Left lung (tissue), 10 donors: ENCODE data around the gene PTDSS2. TPM values are rescaled to one million over a fixed set of nuclear protein-coding genes. Genes with fewer than 3 reads are reported as not detected.

Experiments used
- ATAC-seq: fragments of 200-7000 bp; cut with Tn5 transposase; one replicate; pipeline ENCODE4 v1.9.1; 2020; ENCODE audit warnings: moderate library complexity
- DNase-seq, 4 donors: peaks; one replicate each; pipeline ENCODE4 v3.0.0-alpha.2; 2013 to 2020
- H3K27ac ChIP-seq, 2 donors: fragments of 200-600 bp; sonication (generic) in 1 of 2; one replicate each; pipeline versions ENCODE4 v1.5.0 to v1.8.0; 2020 to 2021
- H3K27me3 ChIP-seq, 2 donors: fragments of 200-600 bp; sonication (generic) in 1 of 2; one replicate each; pipeline versions ENCODE4 v1.5.0 to v1.8.0; 2020 to 2021
- H3K36me3 ChIP-seq, 2 donors: fragments of 200-600 bp; sonication (generic) in 1 of 2; one replicate each; pipeline versions ENCODE4 v1.5.0 to v1.8.0; 2020 to 2021
- H3K4me1 ChIP-seq, 2 donors: fragments of 200-600 bp; one replicate each; pipeline ENCODE4 v1.8.0; 2021
- H3K4me3 ChIP-seq, 2 donors: fragments of 200-600 bp; sonication (generic) in 1 of 2; one replicate each; pipeline versions ENCODE4 v1.5.0 to v1.8.0; 2020 to 2021; ENCODE audit warnings: mild to moderate bottlenecking in 1 of 2
- H3K9me3 ChIP-seq, 2 donors: fragments of 200-600 bp; sonication (generic) in 1 of 2; one replicate each; pipeline versions ENCODE4 v1.5.0 to v1.8.0; 2020 to 2021
- CTCF ChIP-seq, 2 donors: fragments of 200-600 bp; sonication (generic) in 1 of 2; IDR thresholded peaks; one replicate each; pipeline versions ENCODE4 v1.5.0 to v1.8.0; 2021; ENCODE audit warnings: antibody characterized with exemption in 2 of 2
- intact Hi-C, 2 donors: fragments of 100-400 bp; cut with DNase I; formaldehyde crosslinking; loops; one replicate each; pipeline versions ENCODE4 v1.11.2 to v1.14.2; 2022
- polyA plus RNA-seq, 6 donors: library from polyadenylated mRNA; unstranded; fragments of 120-200 nt; gene quantifications; one replicate each; pipeline ENCODE4 v1.2.1, GENCODE V29; 2013; ENCODE audit not compliant: insufficient read length in 6 of 6
- total RNA-seq, 2 donors: library from RNA; stranded (reverse); fragmentation: NEBNext Ultra II Directional; extraction: Animal tissue kit (Norgen Biotek cat#: 25700); gene quantifications; one replicate each; pipeline ENCODE4 v1.2.1, GENCODE V29; 2021
- donor health status: DM: no; HTN: yes; CAD: no.
- donor health status: DM: no; HTN: no; CAD: no.

Gene PTDSS2
- total and polyA plus RNA-seq, 8 donors, result 21.5 to 30.3 (median 25.7) TPM

- no peak for ATAC-seq
- no peaks in the 10 kb centered on the region for H3K36me3 ChIP-seq
- DNase-seq, result peak in 1 of 4 donors; percentile 72
- H3K4me1 ChIP-seq, result peaks cover 2 to 25% of the 10 kb centered on the region in 2 donors
- H3K27me3 ChIP-seq, result peaks cover 0 to 37% of the 10 kb centered on the region in 2 donors
- H3K9me3 ChIP-seq, result no peaks in the 10 kb centered on the region
- H3K27ac ChIP-seq, result no peak overlapping the region
- TF ChIP-seq CTCF (IDR thresholded peaks at IDR 0.05), result no peak
- no peak overlapping the region for H3K4me3 ChIP-seq
- intact Hi-C loops, result no loop called here
These were observed 9.7 kb upstream of the PTDSS2 start for GRCh38 chr11:440065-441042.

GRCh38 chr11:441043-441417 is 9.0 kb upstream of the PTDSS2 start:
- Histone ChIP-seq H3K4me1 (peaks cover 2 to 25% of the 10 kb centered on the region in 2 donors), H3K4me3 (peak overlapping the region; percentile 24 to 39), H3K27ac (no peak overlapping the region), H3K36me3 (no peaks in the 10 kb centered on the region), H3K9me3 (no peaks in the 10 kb centered on the region), H3K27me3 (peaks cover 0 to 37% of the 10 kb centered on the region in 2 donors)
- no peak for TF ChIP-seq CTCF (IDR thresholded peaks at IDR 0.05)
- DNase-seq (peak in 1 of 4 donors; percentile 71), ATAC-seq (peak; percentile 24)
- intact Hi-C loops, result no loop called here

GRCh38 chr11:441418-442274 is 8.4 kb upstream of the PTDSS2 start, which contains the start of gene ANO9:
TSS of gene ANO9 (minus strand) at chr11:442011. CDS start at chr11:441926, 85 bp downstream.
- no peaks in the 10 kb centered on the region for H3K9me3 ChIP-seq
- TF ChIP-seq CTCF (IDR thresholded peaks at IDR 0.05), result no peak
- no peak within 1 kb of the TSS for H3K27ac ChIP-seq
- DNase-seq (peak in 3 of 4 donors; percentile 54 to 90 (median 70)), ATAC-seq (peak; percentile 83)
- no peaks in the 10 kb centered on the region for H3K36me3 ChIP-seq
- peaks cover 0 to 37% of the 10 kb centered on the region in 2 donors for H3K27me3 ChIP-seq
- intact Hi-C loops, result no loop called here
- H3K4me1 ChIP-seq, result peaks cover 2 to 25% of the 10 kb centered on the region in 2 donors
- peak within 1 kb of the TSS; percentile 24 to 39 for H3K4me3 ChIP-seq

- Histone ChIP-seq H3K36me3 (no peaks in the 10 kb centered on the region), H3K27ac (no peak overlapping the region), H3K4me1 (peaks cover 2 to 26% of the 10 kb centered on the region in 2 donors), H3K27me3 (peaks cover 0 to 37% of the 10 kb centered on the region in 2 donors), H3K4me3 (no peak overlapping the region), H3K9me3 (no peaks in the 10 kb centered on the region)
- DNase-seq, result peak in 1 of 4 donors; percentile 73
- intact Hi-C loops, result no loop called here
- ATAC-seq, result no peak
- TF ChIP-seq CTCF (IDR thresholded peaks at IDR 0.05), result no peak
These were observed 7.4 kb upstream of the PTDSS2 start for GRCh38 chr11:442611-443081.
